Activated B cell treated with CpG ODN at 0.5 μM for 24 hours (primary cell): Measurements from ENCODE around the gene PHACTR4. TPM values are rescaled to one million over a fixed set of nuclear protein-coding genes. Genes with fewer than 3 reads are reported as not detected.

Source experiments
- ATAC-seq: fragments of 200-7000 bp; cut with Tn5 transposase; one replicate; pipeline ENCODE4 v1.10.0; 2021; ENCODE audit warnings: low read depth, mild to moderate bottlenecking, moderate library complexity
- CTCF ChIA-PET: fragments of 350-600 bp; sonication (Branson Sonifier 250); formaldehyde crosslinking; loops from one replicate; lab custom pipeline; 2021; ENCODE audit warnings: antibody characterized with exemption; lab: Charles Lee
- POLR2A ChIA-PET: fragments of 350-600 bp; sonication (Branson Sonifier 250); formaldehyde crosslinking; loops from one replicate; lab custom pipeline; 2021; ENCODE audit warnings: antibody characterized with exemption; lab: Charles Lee
- DNase-seq: peaks from one replicate; pipeline ENCODE4 v3.0.0; 2022
- H3K27ac Mint-ChIP-seq: one replicate; pipeline ENCODE4 v1.8.0; 2020; ENCODE audit warnings: mixed read lengths
- H3K27me3 Mint-ChIP-seq: one replicate; pipeline ENCODE4 v1.8.0; 2021; ENCODE audit warnings: mixed read lengths
- H3K36me3 Mint-ChIP-seq: one replicate; pipeline ENCODE4 v1.8.0; 2021; ENCODE audit warnings: low read depth, mixed read lengths
- H3K4me1 Mint-ChIP-seq: one replicate; pipeline ENCODE4 v1.8.0; 2021; ENCODE audit warnings: mixed read lengths
- H3K4me3 Mint-ChIP-seq: one replicate; pipeline ENCODE4 v1.8.0; 2020; ENCODE audit warnings: mild to moderate bottlenecking, mixed read lengths
- H3K9me3 Mint-ChIP-seq: one replicate; pipeline ENCODE4 v1.8.0; 2020; ENCODE audit warnings: mixed read lengths
- intact Hi-C: fragments of 100-400 bp; cut with micrococcal nuclease; formaldehyde crosslinking; loops from one replicate; pipeline ENCODE4 v1.15.1; 2024
- total RNA-seq: library from RNA; stranded (reverse); gene quantifications from 2 replicates; pipeline ENCODE4 v1.2.3, GENCODE V29; 2022
- TF ChIP-seq, protein P1 (sequence below): fragments of 200-600 bp; IDR thresholded peaks from one replicate; pipeline ENCODE4 v1.8.0; 2022; ENCODE audit warnings: antibody characterized with exemption, mild to moderate bottlenecking

The PHACTR4 gene
- total RNA-seq, 1 donor from 2014 or later: 31.5 TPM

DNA sequence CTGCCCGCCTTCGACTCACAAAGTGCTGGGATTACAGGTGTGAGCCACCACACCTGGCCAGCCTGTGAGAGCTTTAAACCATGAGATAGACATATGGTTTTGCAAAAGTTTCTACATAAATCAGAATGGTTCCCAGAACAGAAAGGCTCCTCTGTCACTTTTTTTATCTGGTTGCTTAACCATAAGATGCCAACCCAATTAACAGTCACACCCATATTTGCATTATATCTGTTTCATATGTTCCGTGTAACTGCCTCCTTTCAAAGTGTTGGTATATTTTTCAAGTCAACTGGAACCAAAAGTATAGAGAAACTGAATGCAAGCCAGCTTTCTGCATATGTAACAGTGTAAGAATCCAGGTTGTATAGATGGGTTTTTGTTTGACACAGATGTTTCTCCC is 112.6 kb downstream of the PHACTR4 start:
- DNase-seq (no peak), ATAC-seq (no peak)
- H3K27me3 Mint-ChIP-seq: no peaks in the 10 kb centered on the region
- POLR2A ChIA-PET: interaction anchor here (0.6 kb wide), 1 partner anchor 9 kb away, joined by 3 read pairs; no protein-coding TSS in a partner anchor
- TF ChIP-seq, protein P1, sequence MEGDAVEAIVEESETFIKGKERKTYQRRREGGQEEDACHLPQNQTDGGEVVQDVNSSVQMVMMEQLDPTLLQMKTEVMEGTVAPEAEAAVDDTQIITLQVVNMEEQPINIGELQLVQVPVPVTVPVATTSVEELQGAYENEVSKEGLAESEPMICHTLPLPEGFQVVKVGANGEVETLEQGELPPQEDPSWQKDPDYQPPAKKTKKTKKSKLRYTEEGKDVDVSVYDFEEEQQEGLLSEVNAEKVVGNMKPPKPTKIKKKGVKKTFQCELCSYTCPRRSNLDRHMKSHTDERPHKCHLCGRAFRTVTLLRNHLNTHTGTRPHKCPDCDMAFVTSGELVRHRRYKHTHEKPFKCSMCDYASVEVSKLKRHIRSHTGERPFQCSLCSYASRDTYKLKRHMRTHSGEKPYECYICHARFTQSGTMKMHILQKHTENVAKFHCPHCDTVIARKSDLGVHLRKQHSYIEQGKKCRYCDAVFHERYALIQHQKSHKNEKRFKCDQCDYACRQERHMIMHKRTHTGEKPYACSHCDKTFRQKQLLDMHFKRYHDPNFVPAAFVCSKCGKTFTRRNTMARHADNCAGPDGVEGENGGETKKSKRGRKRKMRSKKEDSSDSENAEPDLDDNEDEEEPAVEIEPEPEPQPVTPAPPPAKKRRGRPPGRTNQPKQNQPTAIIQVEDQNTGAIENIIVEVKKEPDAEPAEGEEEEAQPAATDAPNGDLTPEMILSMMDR: no peak
- no peak overlapping the region for H3K4me3 Mint-ChIP-seq
- intact Hi-C loops: no loop called here
- peaks cover 51% of the 10 kb centered on the region for H3K36me3 Mint-ChIP-seq
- H3K4me1 Mint-ChIP-seq: no peaks in the 10 kb centered on the region
- H3K27ac Mint-ChIP-seq: no peak overlapping the region
- no peaks in the 10 kb centered on the region for H3K9me3 Mint-ChIP-seq
- CTCF ChIA-PET: no interaction called here

DNA sequence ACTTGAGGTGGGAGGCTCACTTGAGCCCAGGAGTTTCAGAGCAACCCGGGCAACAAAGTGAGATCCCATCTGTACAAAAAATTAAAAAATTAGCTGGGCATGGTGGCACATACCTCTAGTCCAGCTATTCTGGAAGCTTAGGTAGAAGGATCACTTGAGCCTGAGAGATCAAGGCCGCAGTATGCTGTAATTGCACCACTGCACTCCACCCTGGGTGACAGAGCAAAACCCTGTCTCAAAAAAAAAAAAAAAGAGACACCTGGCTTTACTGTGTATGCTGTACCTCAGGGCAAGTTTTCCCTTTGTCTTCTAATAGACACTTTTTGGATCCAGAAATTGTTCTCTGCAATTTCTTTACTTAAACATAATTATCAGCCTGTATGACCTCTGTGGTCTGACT is 113.2 kb downstream of the PHACTR4 start:
- ChIA-PET POLR2A (interaction anchor here (0.6 kb wide), 2 partner anchors 9 to 143 kb away, joined by 3 read pairs; no protein-coding TSS in a partner anchor), CTCF (no interaction called here)
- TF ChIP-seq, protein P1: no peak
- intact Hi-C loops: no loop called here
- DNase-seq (no peak), ATAC-seq (no peak)
- Mint-ChIP-seq H3K4me1 (no peaks in the 10 kb centered on the region), H3K36me3 (peaks cover 47% of the 10 kb centered on the region), H3K27me3 (no peaks in the 10 kb centered on the region), H3K27ac (no peak overlapping the region), H3K4me3 (no peak overlapping the region), H3K9me3 (no peaks in the 10 kb centered on the region)

DNA sequence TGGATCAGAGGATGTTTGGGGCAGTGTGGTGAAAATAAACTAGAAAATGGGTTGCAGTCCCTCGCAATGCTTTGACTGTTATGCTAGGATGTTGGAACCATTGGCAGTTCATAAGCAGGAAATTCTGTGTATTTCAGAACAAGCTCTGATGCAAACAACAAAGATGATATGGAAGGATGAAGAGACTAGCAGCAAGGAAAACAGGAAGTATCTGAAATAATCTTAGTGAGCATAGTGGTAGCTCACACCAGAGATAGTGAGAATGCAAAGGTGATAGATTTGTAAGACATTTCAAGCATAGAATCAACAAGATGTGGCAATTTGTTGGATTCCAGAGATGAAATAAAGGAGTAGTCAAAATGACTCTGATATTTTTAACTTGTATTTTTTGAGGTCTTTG is 125.2 kb downstream of the PHACTR4 start:
- Mint-ChIP-seq H3K4me1 (no peaks in the 10 kb centered on the region), H3K27me3 (no peaks in the 10 kb centered on the region), H3K36me3 (peaks cover 51% of the 10 kb centered on the region), H3K4me3 (no peak overlapping the region), H3K27ac (no peak overlapping the region), H3K9me3 (no peaks in the 10 kb centered on the region)
- POLR2A ChIA-PET: interaction anchor here (0.9 to 1.1 kb wide), 2 partner anchors 11 to 14 kb away, joined by 3 to 6 read pairs; partner anchors contain the start of gene RCC1
- intact Hi-C loops: no loop called here
- CTCF ChIA-PET: no interaction called here
- no peak for ATAC-seq
- no peak for DNase-seq
- TF ChIP-seq, protein P1: no peak

DNA sequence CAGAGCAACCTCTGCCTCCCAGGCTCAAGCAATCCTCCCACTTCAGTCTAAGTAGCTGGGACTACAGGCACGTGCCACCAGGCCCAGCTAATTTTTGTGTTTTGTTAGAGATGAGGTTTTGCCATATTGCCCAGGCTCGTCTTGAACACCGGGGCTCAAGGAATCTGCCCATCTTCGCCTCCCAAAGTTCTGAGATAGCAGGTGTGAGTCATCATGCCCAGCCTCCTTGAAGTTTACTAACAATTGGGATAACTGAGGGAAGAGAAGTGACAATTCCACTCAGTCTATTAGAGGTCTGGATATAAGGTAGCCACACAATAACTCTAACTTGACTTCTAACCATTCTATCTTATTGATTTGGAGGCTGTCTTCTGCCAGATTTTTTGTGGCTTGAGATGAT is 130.0 kb downstream of the PHACTR4 start:
- CTCF ChIA-PET: no interaction called here
- peaks cover 25% of the 10 kb centered on the region for H3K36me3 Mint-ChIP-seq
- H3K4me3 Mint-ChIP-seq: no peak overlapping the region
- no peak for ATAC-seq
- H3K9me3 Mint-ChIP-seq: no peaks in the 10 kb centered on the region
- H3K4me1 Mint-ChIP-seq: peaks cover 1% of the 10 kb centered on the region
- DNase-seq: no peak
- H3K27ac Mint-ChIP-seq: no peak overlapping the region
- TF ChIP-seq, protein P1: no peak
- POLR2A ChIA-PET: interaction anchor here (0.7 kb wide), 1 partner anchor 12 kb away, joined by 4 read pairs; no protein-coding TSS in a partner anchor
- no peaks in the 10 kb centered on the region for H3K27me3 Mint-ChIP-seq
- intact Hi-C loops: no loop called here

DNA sequence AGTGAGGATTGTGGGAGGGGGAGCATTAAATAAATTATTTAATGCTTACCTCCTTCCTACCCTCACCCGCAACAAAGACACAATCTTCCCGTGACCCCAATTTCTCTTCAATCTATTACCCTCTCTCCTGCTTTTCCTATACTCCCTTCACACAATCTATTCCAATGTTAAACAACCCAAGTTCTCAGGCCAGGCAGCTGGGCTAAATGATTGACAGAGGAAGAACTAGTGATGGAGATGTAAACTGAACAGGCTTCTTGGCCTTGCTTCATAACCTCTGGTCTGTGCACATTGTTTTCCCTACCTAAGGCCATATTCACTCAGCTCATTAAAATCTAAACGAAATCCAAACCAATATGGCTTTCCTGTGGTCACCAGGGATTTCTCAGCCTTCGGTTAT is 132.4 kb downstream of the PHACTR4 start:
- no peak for ATAC-seq
- POLR2A ChIA-PET: interaction anchor here (0.6 kb wide), 2 partner anchors 12 to 235 kb away, joined by 3 to 5 read pairs; partner anchors contain the start of gene YTHDF2
- CTCF ChIA-PET: no interaction called here
- Mint-ChIP-seq H3K9me3 (no peaks in the 10 kb centered on the region), H3K27ac (peak overlapping the region; percentile 37), H3K36me3 (peaks cover 24% of the 10 kb centered on the region), H3K4me1 (peaks cover 9% of the 10 kb centered on the region), H3K27me3 (no peaks in the 10 kb centered on the region), H3K4me3 (no peak overlapping the region)
- intact Hi-C loops: no loop called here
- no peak for DNase-seq
- TF ChIP-seq, protein P1: no peak
